ENCODE results near the gene MICAL2. TPM values are rescaled to one million over a fixed set of nuclear protein-coding genes. Genes with fewer than 3 reads are reported as not detected.

The MICAL2 gene
- polyA plus RNA-seq, 2 of the 4 experiments (the other 2 are of a cell fraction), result 39.8 to 42.1 TPM

GRCh38 chr11:12118949-12119348 lies 8.6 kb downstream of the MICAL2 start:
- TF ChIP-seq HDAC2 (IDR thresholded peaks at IDR 0.05) (no peak), RAD21 (conservative IDR thresholded peaks at IDR 0.05 in 1 of 2, IDR thresholded peaks at IDR 0.05 in 1 of 2) (peak in 1 of 2 experiments; percentile 11; a peak in 1 of 5 replicates), NPAS2 (CRISPR knock-in tag; IDR thresholded peaks at IDR 0.05; ENCODE audit: borderline replicate concordance) (no peak)
- no peak overlapping the region for H3K4me3 ChIP-seq
- FAIRE-seq (no peak), ATAC-seq (no peak), DNase-seq (ENCODE audit: low read depth in 1 of 2, low spot score in 1 of 2) (no peak)
- H3K9me3 ChIP-seq, result no peaks in the 10 kb centered on the region
- WGBS (ENCODE audit: missing lambda C conversion rate), result 88% methylated on average over 4 of the region's 4 CpGs
- peak overlapping the region; percentile 54; the same call in 1 of the 3 replicates for H3K4me2 ChIP-seq
- ChIA-PET CTCF (interaction anchor here (0.6 to 3.8 kb wide), 5 partner anchors 17 to 285 kb away, joined by 3 to 19 read pairs (median 7); no protein-coding TSS in a partner anchor), POLR2A (no interaction called here)
- H3K27ac ChIP-seq, result peak overlapping the region in 1 of 2 experiments; percentile 57; a peak in 3 of 6 replicates
- peaks cover 45% of the 10 kb centered on the region for H3K4me1 ChIP-seq

GRCh38 chr11:12119502-12119901 lies 9.1 kb downstream of the MICAL2 start:
- CTCF ChIA-PET, result interaction anchor here (0.9 to 3.8 kb wide), 3 partner anchors 15 to 117 kb away, joined by 3 to 19 read pairs (median 7); no protein-coding TSS in a partner anchor
- peaks cover 50% of the 10 kb centered on the region for H3K4me1 ChIP-seq
- no peak overlapping the region for H3K4me3 ChIP-seq
- POLR2A ChIA-PET, result no interaction called here
- FAIRE-seq, result no peak
- 98% methylated on average over 5 of the region's 5 CpGs for WGBS (ENCODE audit: missing lambda C conversion rate)
- H3K27ac ChIP-seq, result peak overlapping the region in 1 of 2 experiments; percentile 57; a peak in 3 of 6 replicates
- peak in 1 of 2 experiments; percentile 37; a peak in 3 of 6 replicates for ATAC-seq
- H3K9me3 ChIP-seq, result no peaks in the 10 kb centered on the region
- peak overlapping the region; percentile 54 for H3K4me2 ChIP-seq
- TF ChIP-seq HEYL (CRISPR knock-in tag; IDR thresholded peaks at IDR 0.05), result no peak
- no peak for TF ChIP-seq KDM1A (IDR thresholded peaks at IDR 0.05; ENCODE audit: low read depth)
- TF ChIP-seq POLR2AphosphoS2 (conservative IDR thresholded peaks at IDR 0.05; ENCODE audit: low read length), result no peak
- no peak for TF ChIP-seq EP300 (IDR thresholded peaks at IDR 0.05)
- no peak for TF ChIP-seq E2F6 (IDR thresholded peaks at IDR 0.05; ENCODE audit: borderline replicate concordance, low read depth)
- no peak for TF ChIP-seq ZFP36 (IDR thresholded peaks at IDR 0.05; ENCODE audit: borderline replicate concordance, partially characterized antibody)
- no peak for TF ChIP-seq POLR2A (IDR thresholded peaks at IDR 0.05; ENCODE audit: low read length)
- TF ChIP-seq JUN (IDR thresholded peaks at IDR 0.05), result no peak
- no peak for TF ChIP-seq NR3C1 (IDR thresholded peaks at IDR 0.05)
- no peak for TF ChIP-seq FOSB (CRISPR knock-in tag; IDR thresholded peaks at IDR 0.05)
- TF ChIP-seq ZC3H11A (IDR thresholded peaks at IDR 0.05), result no peak
- TF ChIP-seq REST (IDR thresholded peaks at IDR 0.05), result no peak
- no peak for TF ChIP-seq MAFK (IDR thresholded peaks at IDR 0.05; ENCODE audit: partially characterized antibody)
- TF ChIP-seq EHMT2 (IDR thresholded peaks at IDR 0.05; ENCODE audit: low read depth), result no peak
- TF ChIP-seq PHF8 (IDR thresholded peaks at IDR 0.05; ENCODE audit: borderline replicate concordance, low read depth), result no peak
- TF ChIP-seq SREBF2 (IDR thresholded peaks at IDR 0.05), result no peak
- no peak for DNase-seq (ENCODE audit: low read depth in 1 of 2, low spot score in 1 of 2)

Measured in A549 (cell line).